Amygdala (tissue), 56 donors: ENCODE measurements around the gene SMIM35.
"Not testable (repeated sequence)": the region's sequence is repeated elsewhere in the genome, so short reads cannot be mapped to it uniquely, and the experiment has no call there.

Experiments
- DNase-seq, 56 donors: peaks; one replicate each; lab custom pipeline; 2025; lab: John Stamatoyannopoulos, UW

The SMIM35 gene

GRCh38 chr11:118007563-118008270, 79.0 kb downstream of the SMIM35 start:
- DNase-seq = not testable (repeated sequence)

DNA sequence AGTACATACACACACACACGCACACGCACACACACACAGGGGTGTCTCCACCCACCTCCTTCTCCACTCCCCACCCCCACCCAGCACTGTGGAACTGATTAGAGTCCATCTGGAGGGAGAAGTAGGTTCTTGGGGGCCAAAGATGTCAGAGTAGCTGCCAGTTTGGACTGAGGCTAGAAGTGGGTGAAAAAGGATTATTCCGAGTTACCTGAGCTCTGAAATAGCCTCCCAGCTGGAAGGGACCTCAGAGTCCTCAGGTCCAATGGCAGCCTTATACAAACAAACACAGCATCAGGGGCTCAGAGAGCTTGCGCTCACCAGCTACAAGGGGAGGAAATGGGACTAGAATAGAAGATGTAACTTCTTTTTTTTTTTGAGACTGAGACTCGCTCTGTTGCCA, 79.7 kb downstream of the SMIM35 start:
- DNase-seq = no peak

DNA sequence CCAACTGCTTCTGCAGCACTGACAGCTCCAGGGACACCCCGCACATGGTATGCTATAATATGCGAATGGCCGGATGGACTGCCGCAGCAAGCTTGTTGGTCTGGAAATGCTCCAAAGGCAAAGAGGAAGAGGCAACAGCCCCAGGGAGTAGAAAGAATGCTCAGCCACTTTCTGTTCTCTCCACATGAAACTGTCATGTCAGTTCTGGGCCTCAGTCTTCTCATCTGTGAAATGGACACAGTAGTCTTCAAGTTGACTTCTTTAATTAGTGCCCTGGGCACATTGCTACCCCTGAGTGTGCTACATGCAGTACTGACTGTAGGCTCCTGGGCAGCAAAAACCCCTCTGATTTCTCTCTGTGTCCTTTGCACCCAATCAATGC, 80.6 kb downstream of the SMIM35 start:
- peak in 1 of 56 donors; percentile 26 for DNase-seq

DNA sequence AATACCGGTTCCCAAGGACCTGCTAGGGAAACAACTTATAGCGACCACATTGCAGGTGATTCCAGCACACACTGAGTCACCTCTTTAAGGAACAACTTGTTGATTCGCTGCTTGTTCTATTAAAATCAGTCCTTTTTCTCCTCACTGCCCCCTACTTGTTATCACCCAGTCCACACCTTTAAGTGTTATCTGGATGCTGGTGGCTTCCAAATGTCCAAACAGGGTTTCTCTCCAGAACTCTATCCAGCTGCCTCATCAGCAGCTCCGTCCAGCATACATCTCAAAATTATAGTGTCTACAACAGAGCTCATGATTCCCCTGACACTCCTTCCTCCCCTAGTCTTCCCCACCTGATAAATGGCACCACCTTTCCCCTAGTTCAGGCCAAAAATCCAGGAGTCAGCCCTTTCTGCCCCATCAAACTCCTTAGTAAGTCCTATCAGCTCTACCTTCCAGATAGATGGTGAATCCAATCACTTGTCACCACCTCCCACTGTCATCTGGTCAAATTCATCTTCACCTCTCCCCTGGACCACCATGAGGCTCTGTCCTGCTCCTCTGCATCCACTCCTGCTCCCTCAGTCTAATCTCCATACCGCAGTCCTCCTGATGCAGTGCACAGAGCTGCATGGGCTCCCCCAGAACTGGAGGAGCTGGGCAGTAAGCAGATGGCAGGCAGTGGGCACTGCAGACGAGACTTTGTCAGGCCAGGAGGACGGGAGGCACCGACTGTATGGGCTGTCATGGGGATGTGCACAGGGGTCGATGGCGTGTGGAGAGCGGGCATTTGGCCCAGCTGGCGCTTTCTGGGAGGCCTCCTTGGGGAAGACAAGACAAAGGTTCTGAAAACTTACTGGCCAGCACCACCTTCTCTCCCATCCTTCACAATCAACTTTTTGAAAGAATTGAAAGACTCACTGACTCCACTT, 81.3 kb downstream of the SMIM35 start:
- no peak for DNase-seq

DNA sequence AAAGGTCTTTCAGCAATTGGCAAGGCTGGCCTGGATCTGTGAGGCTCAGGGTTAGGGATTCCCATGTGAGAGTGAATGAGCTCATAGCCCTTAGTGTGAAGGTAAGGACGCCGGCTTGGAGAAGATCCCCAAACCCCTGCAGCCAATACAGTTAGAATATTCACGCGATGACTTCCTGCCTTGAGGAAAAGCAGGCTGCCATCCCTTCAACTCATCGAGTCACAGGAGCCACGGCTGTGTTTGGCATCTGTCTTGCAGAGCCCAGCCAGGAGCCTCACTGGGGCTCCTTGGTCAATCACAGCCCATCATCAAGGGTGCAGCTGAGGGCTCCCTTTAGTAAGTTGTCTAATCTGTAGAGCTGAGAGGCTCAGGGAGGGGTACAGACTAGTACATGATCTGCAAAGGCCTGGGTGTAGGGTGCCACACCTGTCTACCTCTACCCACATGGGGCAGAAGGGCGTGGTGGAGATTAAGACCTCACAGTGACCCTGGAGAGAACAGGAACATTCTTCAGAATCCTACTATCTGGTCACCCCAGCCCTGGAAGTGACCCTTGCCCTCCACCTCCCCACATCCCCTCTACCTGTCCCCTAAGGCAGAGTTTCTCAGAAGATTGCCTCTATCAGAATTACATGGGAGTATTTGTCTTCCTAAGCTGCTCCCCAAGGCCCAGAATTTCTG, 82.1 kb downstream of the SMIM35 start:
- no peak for DNase-seq

DNA sequence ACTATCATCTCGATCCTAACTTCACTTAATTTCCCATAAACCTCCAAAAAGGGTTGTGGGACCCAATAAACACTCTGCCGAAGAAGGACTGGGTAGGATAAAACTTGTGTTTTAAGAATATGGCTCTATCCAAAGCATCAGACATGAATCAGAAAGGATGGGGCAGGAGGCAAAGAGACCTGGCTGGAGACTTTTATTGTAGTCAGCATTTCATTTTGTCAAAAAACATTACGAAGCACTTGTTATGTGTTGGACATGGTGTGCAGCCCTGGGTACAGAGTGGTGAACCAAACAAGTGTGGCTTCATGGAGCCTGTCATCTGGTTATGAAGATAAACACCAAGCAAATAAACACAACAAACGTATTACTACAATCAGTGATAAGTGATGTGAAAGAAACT, 83.3 kb downstream of the SMIM35 start:
- no peak for DNase-seq

- no peak for DNase-seq
Measured at GRCh38 chr11:118002541-118003423, 84.0 kb downstream of the SMIM35 start.

GRCh38 chr11:118002010-118002540, 84.7 kb downstream of the SMIM35 start:
- DNase-seq = no peak

DNA sequence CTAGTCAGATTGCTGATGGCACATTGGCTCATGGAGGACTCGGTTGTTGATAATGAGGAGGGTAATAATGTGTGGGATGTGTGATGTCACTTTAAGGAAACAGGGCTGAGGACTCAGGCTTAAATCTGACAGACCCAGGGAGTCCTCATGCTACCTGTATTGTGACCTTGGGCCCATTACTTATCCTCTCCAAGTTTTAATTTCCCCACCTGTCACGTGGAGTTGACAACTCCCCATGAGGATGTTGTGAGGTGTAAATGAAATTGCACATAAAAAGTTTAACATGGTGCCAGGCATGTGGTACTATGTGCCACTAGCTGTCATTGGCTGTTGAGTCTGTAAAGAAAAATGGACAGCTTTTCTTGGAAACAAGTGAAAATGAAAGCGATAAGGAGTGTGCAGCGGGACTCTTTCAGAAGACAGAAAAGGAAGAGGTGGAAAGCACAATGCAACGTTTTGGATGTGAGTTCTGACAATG, 85.2 kb downstream of the SMIM35 start:
- no peak for DNase-seq

- DNase-seq = no peak
Measured at GRCh38 chr11:118000850-118001228, 85.9 kb downstream of the SMIM35 start.

- DNase-seq = no peak
Measured at GRCh38 chr11:118000067-118000849, 86.5 kb downstream of the SMIM35 start.

- no peak for DNase-seq
Measured at GRCh38 chr11:117999354-117999993, 87.3 kb downstream of the SMIM35 start.

DNA sequence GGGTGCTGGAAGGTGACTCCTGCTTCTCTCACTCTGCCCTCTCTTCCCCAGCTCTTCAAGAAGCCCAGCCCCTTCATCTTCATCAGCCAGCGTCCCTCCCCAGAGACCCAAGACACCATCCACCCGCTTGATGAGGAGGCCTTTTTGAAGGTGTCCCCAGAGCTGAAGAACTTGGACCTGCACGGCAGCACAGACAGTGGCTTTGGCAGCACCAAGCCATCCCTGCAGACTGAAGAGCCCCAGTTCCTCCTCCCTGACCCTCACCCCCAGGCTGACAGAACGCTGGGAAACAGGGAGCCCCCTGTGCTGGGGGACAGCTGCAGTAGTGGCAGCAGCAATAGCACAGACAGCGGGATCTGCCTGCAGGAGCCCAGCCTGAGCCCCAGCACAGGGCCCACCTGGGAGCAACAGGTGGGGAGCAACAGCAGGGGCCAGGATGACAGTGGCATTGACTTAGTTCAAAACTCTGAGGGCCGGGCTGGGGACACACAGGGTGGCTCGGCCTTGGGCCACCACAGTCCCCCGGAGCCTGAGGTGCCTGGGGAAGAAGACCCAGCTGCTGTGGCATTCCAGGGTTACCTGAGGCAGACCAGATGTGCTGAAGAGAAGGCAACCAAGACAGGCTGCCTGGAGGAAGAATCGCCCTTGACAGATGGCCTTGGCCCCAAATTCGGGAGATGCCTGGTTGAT, 88.0 kb downstream of the SMIM35 start:
- DNase-seq = no peak

DNA sequence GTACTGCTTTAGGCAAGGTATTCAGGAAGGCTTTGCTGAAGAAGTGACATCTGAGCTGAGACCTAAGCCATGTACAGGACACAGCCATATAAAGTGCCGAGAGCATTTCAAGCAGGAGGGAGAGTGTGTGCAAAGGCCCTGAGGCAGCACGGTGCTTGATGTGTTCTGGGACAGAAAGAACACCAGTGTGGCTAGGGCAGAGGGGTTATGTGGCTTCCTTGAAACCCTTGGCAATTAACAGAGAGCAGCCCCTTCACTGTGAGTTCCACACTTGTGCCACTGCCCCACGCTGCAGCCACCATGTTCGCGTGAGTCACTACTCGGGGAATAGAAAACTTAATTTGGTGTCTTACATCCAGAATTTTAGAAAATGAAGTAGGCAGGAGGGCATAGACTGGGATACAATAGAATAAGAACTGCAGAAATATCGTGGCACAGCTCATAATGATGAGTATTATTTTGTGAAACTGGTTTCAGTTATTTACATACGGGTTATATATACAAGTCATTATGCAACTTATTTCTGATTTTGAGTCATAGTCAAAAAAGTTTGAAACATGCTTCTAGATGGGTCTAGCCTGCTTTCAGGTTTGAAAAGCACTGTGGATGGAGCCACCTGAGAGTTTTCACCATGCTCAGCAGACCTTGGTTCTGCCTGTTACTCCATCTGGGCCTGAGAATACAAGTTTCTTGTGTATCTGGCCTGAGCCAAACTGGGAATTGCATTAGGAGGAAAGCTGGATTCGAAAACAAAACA, 88.8 kb downstream of the SMIM35 start:
- no peak for DNase-seq

- DNase-seq = no peak
Measured at GRCh38 chr11:117997406-117997805, 89.4 kb downstream of the SMIM35 start.

GRCh38 chr11:117996058-117996457, 90.7 kb downstream of the SMIM35 start:
- DNase-seq = no peak

DNA sequence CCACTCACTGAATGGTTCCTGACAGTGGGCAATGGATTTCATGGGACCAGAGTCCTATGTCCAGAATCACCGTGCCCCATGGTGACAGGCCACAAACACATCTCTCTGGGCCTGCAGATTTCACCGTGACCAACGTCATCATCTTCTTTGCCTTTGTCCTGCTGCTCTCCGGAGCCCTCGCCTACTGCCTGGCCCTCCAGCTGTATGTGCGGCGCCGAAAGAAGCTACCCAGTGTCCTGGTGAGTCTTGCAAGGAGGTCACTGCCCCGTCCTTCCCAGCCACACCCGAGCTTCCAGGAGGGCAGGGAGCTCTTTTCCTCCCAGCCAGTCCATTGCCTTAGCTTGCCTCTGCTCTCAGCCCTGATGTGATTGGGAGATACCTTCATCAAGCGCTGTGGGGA, 91.3 kb downstream of the SMIM35 start:
- DNase-seq = no peak
